SK-N-SH (cell line): ENCODE measurements around the gene ACP6. TPM values are rescaled to one million over a fixed set of nuclear protein-coding genes. Genes with fewer than 3 reads are reported as not detected.

Source experiments
- CTCF ChIA-PET: fragments of 300-600, 350-600 bp; formaldehyde crosslinking; extraction: SDS; loops from one replicate; lab custom pipeline; 2021; lab: Yijun Ruan, JAX
- POLR2A ChIA-PET: fragments of 350-600 bp; sonication (Branson Sonifier 250); formaldehyde crosslinking; extraction: SDS; loops from one replicate; lab custom pipeline; 2020; ENCODE audit warnings: antibody characterized with exemption, inconsistent platforms; lab: Yijun Ruan, JAX
- DNase-seq: peaks from one replicate; pipeline ENCODE4 v3.0.0; 2012
- H2AFZ ChIP-seq: fragments of 200-600 bp; sonication (generic); 2 replicates; pipeline ENCODE4 v1.8.1; 2016; ENCODE audit warnings: antibody characterized with exemption, mild to moderate bottlenecking, low read depth
- H3F3A ChIP-seq: fragments of 200-600 bp; sonication (generic); replicated peaks from 2 replicates; pipeline ENCODE3; 2016; ENCODE audit warnings: antibody characterized with exemption, mild to moderate bottlenecking; ENCODE audit not compliant: insufficient read depth
- H3K27ac ChIP-seq, 2 experiments: fragments of 200-500 bp in 1 of 2; fragments of 200-600 bp in 1 of 2; sonication (Bioruptor generic) in 1 of 2; sonication (generic), shearing (Covaris generic) in 1 of 2; 2 replicates each; pipeline versions ENCODE4 v1.5.1 to v1.6.1; 2014 to 2016; ENCODE audit warnings: low read depth in 2 of 2, inconsistent platforms in 1 of 2, low read length in 1 of 2, mild to moderate bottlenecking in 1 of 2, mixed read lengths in 1 of 2
- H3K27me3 ChIP-seq: fragments of 200-600 bp; sonication (generic), shearing (Covaris generic); 2 replicates; pipeline ENCODE4 v1.6.1; 2016; ENCODE audit warnings: mixed run types; ENCODE audit not compliant: insufficient read depth
- H3K36me3 ChIP-seq, 2 experiments: fragments of 200-500 bp in 1 of 2; fragments of 200-600 bp in 1 of 2; sonication (Bioruptor generic) in 1 of 2; sonication (generic) in 1 of 2; replicated peaks in 1 of 2; 2 replicates each; pipeline versions ENCODE3 to v1.5.1; 2014 to 2016; ENCODE audit warnings: low read length in 1 of 2, mild to moderate bottlenecking in 1 of 2; ENCODE audit not compliant: insufficient read depth in 2 of 2, control insufficient read depth in 1 of 2
- H3K4me1 ChIP-seq, 2 experiments: fragments of 200-500 bp in 1 of 2; fragments of 200-600 bp in 1 of 2; sonication (Bioruptor generic) in 1 of 2; sonication (generic), shearing (Covaris generic) in 1 of 2; 2 replicates each; pipeline versions ENCODE4 v1.5.1 to v1.6.1; 2014 to 2016; ENCODE audit warnings: low read depth in 1 of 2, low read length in 1 of 2, mixed run types in 1 of 2; ENCODE audit not compliant: insufficient read depth in 2 of 2, control insufficient read depth in 1 of 2
- H3K4me2 ChIP-seq: fragments of 200-600 bp; sonication (generic), shearing (Covaris generic); 2 replicates; pipeline ENCODE4 v1.6.1; 2017; ENCODE audit warnings: mixed run types
- H3K4me3 ChIP-seq, 2 experiments: fragments of 200-500 bp in 1 of 2; fragments of 200-600 bp in 1 of 2; sonication (Bioruptor generic) in 1 of 2; sonication (generic), shearing (Covaris generic) in 1 of 2; 2 replicates each; pipeline versions ENCODE4 v1.5.1 to v1.8.1; 2014 to 2016; ENCODE audit warnings: low read depth in 2 of 2, inconsistent platforms in 1 of 2, low read length in 1 of 2, mild to moderate bottlenecking in 1 of 2, mixed read lengths in 1 of 2, moderate library complexity in 1 of 2
- H3K79me2 ChIP-seq: fragments of 200-600 bp; sonication (generic); 2 replicates; pipeline ENCODE4 v1.8.1; 2017; ENCODE audit warnings: mild to moderate bottlenecking; ENCODE audit not compliant: insufficient read depth
- H3K9ac ChIP-seq: fragments of 200-600 bp; sonication (generic); 2 replicates; pipeline ENCODE4 v1.6.1; 2017; ENCODE audit warnings: mixed run types
- H3K9me2 ChIP-seq: fragments of 200-600 bp; sonication (generic); 2 replicates; pipeline ENCODE4 v1.6.1; 2017; ENCODE audit warnings: mixed run types
- H3K9me3 ChIP-seq: fragments of 200-600 bp; sonication (generic); 2 replicates; pipeline ENCODE4 v1.6.1; 2017; ENCODE audit warnings: mixed run types, mild to moderate bottlenecking, moderate library complexity
- H4K20me1 ChIP-seq: fragments of 200-600 bp; sonication (generic); 2 replicates; pipeline ENCODE4 v1.6.1; 2017; ENCODE audit warnings: mild to moderate bottlenecking, mixed run types; ENCODE audit not compliant: insufficient read depth
- CTCF ChIP-seq: fragments of 200-600 bp; sonication (generic); IDR thresholded peaks from 2 replicates; pipeline ENCODE4 v1.6.1; 2017; ENCODE audit warnings: antibody characterized with exemption, mild to moderate bottlenecking, moderate library complexity
- EP300 ChIP-seq, 2 experiments: IDR thresholded peaks; 2 replicates each; pipeline versions ENCODE4 v1.4.0 to v1.6.1; 2012; ENCODE audit warnings: borderline replicate concordance in 1 of 2, low read depth in 1 of 2, low read length in 1 of 2
- EZH2phosphoT487 ChIP-seq: fragments of 200-600 bp; sonication (generic); IDR thresholded peaks from 2 replicates; pipeline ENCODE4 v1.6.1; 2017; ENCODE audit warnings: low read depth, mixed run types, mild to moderate bottlenecking, antibody characterized with exemption, moderate library complexity, borderline replicate concordance
- FOSL2 ChIP-seq: IDR thresholded peaks from 2 replicates; pipeline ENCODE4 v1.4.0; 2012; ENCODE audit warnings: low read depth, mild to moderate bottlenecking, moderate library complexity, borderline replicate concordance
- FOXJ3 ChIP-seq: sonication (generic); formaldehyde crosslinking; IDR thresholded peaks from 2 replicates; pipeline ENCODE4 v1.5.1; 2020; ENCODE audit warnings: mild to moderate bottlenecking, missing genetic modification reagents
- FOXM1 ChIP-seq: IDR thresholded peaks from 2 replicates; pipeline ENCODE4 v1.4.0; 2012; ENCODE audit warnings: low read depth, mild to moderate bottlenecking
- GABPA ChIP-seq: IDR thresholded peaks from 2 replicates; pipeline ENCODE4 v1.4.0; 2012; ENCODE audit warnings: low read depth, mild to moderate bottlenecking
- IRF3 ChIP-seq: fragments of 150-350 bp; IDR thresholded peaks from 2 replicates; pipeline ENCODE4 v1.6.1; 2016; ENCODE audit warnings: mild to moderate bottlenecking, low read depth, low read length
- JUND ChIP-seq: IDR thresholded peaks from 2 replicates; pipeline ENCODE4 v1.4.0; 2012
- MEF2A ChIP-seq: IDR thresholded peaks from 2 replicates; pipeline ENCODE4 v1.4.0; 2012; ENCODE audit warnings: low read depth, borderline replicate concordance
- PBX3 ChIP-seq: IDR thresholded peaks from 2 replicates; pipeline ENCODE4; 2012
- POLR2AphosphoS5 ChIP-seq: IDR thresholded peaks from 2 replicates; pipeline ENCODE4 v1.6.1; 2012; ENCODE audit warnings: low read depth, low read length
- RAD21 ChIP-seq: IDR thresholded peaks from 2 replicates; pipeline ENCODE4 v1.6.1; 2012; ENCODE audit warnings: mild to moderate bottlenecking, low read length
- RFX5 ChIP-seq: IDR thresholded peaks from 2 replicates; pipeline ENCODE4 v1.6.1; 2012; ENCODE audit warnings: mild to moderate bottlenecking, improper control_type of control experiment, low read length
- TAF1 ChIP-seq: IDR thresholded peaks from 2 replicates; pipeline ENCODE4 v1.6.1; 2012; ENCODE audit warnings: low read depth, mild to moderate bottlenecking, low read length, moderate library complexity, borderline replicate concordance
- TCF12 ChIP-seq: IDR thresholded peaks from 2 replicates; pipeline ENCODE4 v1.4.0; 2012
- TEAD4 ChIP-seq: IDR thresholded peaks from 2 replicates; pipeline ENCODE4 v1.4.0; 2012; ENCODE audit warnings: mild to moderate bottlenecking, borderline replicate concordance; ENCODE audit not compliant: insufficient read depth
- USF1 ChIP-seq: IDR thresholded peaks from 2 replicates; pipeline ENCODE4 v1.4.0; 2012; ENCODE audit warnings: low read depth, borderline replicate concordance
- USF2 ChIP-seq: fragments of 150-350 bp; IDR thresholded peaks from 2 replicates; pipeline ENCODE4 v1.6.1; 2017; ENCODE audit warnings: antibody characterized with exemption, low read length, low read depth, borderline replicate concordance
- ZBTB33 ChIP-seq: IDR thresholded peaks from 2 replicates; pipeline ENCODE4 v1.4.0; 2012; ENCODE audit warnings: low read depth, borderline replicate concordance
- WGBS: methylation state at CpG from one replicate; pipeline ENCODE4 v1.1.6; 2017; ENCODE audit warnings: low lambda C conversion rate; 5-methylcytosine and 5-hydroxymethylcytosine counted together
- polyA plus RNA-seq, 3 experiments: library from polyadenylated mRNA; depleted of rRNA; stranded (reverse); fragments of >200 nt; gene quantifications; 2 replicates each; pipeline ENCODE4 v1.2.3, GENCODE V29; 2012

The ACP6 gene
- polyA plus RNA-seq, 1 of the 3 experiments (the other 2 are of a cell fraction): 10.9 TPM

GRCh38 chr1:147619741-147620140, 50.6 kb downstream of the ACP6 start:
- H3K9me2 ChIP-seq: no peaks in the 10 kb centered on the region
- H3K4me2 ChIP-seq: no peak overlapping the region
- peaks cover 3% of the 10 kb centered on the region for H3F3A ChIP-seq
- no peak overlapping the region for H3K4me3 ChIP-seq
- H3K9ac ChIP-seq: no peak overlapping the region
- H2AFZ ChIP-seq: no peak overlapping the region
- no peaks in the 10 kb centered on the region for H4K20me1 ChIP-seq
- DNase-seq: no peak
- peaks cover 39 to 95% of the 10 kb centered on the region in 2 experiments for H3K36me3 ChIP-seq
- no peak for TF ChIP-seq TCF12
- no peak for TF ChIP-seq EP300 (IDR thresholded peaks at IDR 0.05; ENCODE audit: borderline replicate concordance in 1 of 2, low read depth in 1 of 2, low read length in 1 of 2)
- no peak for TF ChIP-seq EZH2phosphoT487
- no peak for TF ChIP-seq ZBTB33
- no peak for TF ChIP-seq RFX5
- no peak for TF ChIP-seq GABPA
- TF ChIP-seq FOSL2: no peak
- no peak for TF ChIP-seq RAD21
- TF ChIP-seq FOXM1: no peak
- TF ChIP-seq PBX3: no peak
- TF ChIP-seq USF2: no peak
- TF ChIP-seq TEAD4: no peak
- TF ChIP-seq JUND: no peak
- no peak for TF ChIP-seq USF1
- no peak for TF ChIP-seq IRF3
- TF ChIP-seq CTCF: no peak
- TF ChIP-seq MEF2A: no peak
- no peak for TF ChIP-seq POLR2AphosphoS5
- no peak for TF ChIP-seq TAF1
- no peak for TF ChIP-seq FOXJ3 (CRISPR knock-in tag)
- H3K4me1 ChIP-seq: no peaks in the 10 kb centered on the region; a peak in 2 of 4 replicates
- no peaks in the 10 kb centered on the region for H3K9me3 ChIP-seq
- no peak overlapping the region for H3K27ac ChIP-seq
- WGBS: 96% methylated on average over 6 of the region's 7 CpGs
- no peaks in the 10 kb centered on the region for H3K27me3 ChIP-seq
- ChIA-PET CTCF (no interaction called here), POLR2A (no interaction called here)
- no peaks in the 10 kb centered on the region for H3K79me2 ChIP-seq
